ENCODE measurements around the gene CEP131.

Gene CEP131

DNA sequence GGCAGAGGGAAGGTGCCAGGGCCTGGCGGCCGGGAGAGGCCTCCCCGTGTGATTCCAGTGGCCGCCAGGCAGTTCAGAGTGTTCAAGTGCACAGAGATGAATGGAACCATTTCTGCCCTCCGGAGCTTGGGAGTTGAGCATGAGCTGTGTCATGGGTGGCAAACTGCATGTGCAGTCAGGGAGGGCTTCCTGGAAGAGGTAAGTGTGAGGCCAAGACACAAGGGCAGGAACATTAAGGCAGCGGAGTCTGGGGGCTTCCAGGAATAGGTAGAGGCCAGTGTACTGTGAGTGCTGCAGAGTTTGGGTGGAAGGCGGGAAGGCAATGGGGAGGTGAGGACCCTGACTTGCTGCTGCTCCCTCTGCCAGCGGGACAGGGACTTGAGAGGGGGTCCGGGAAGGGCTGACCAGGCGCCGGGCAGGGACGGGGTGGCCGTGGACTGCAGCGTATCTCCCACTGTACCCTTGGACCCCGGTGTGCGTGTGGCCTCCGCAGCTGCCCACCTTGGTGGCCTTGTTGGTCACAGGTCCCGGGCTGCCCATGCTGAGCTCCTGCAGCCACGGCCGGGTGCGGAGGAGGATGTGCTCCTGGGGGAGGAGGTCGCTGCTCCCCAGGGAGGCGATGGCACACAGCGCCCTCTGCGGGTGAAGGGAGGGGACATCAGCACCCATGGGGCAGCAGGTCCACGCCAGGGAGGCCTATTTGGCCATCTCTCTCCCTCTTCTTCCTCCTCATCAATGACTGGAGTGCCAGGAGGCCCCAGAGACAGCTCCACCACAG, 7.5 kb upstream of the CEP131 start:
- Histone ChIP-seq H3K9me3 (ENCODE audit: insufficient read depth, low read length) (no peaks in the 10 kb centered on the region), H3K79me2 (ENCODE audit: insufficient read depth, low read length) (no peaks in the 10 kb centered on the region), H3K4me2 (ENCODE audit: low read depth, low read length, poor library complexity, severe bottlenecking) (no peak overlapping the region), H3K27me3 (ENCODE audit: low read length) (no peaks in the 10 kb centered on the region), H3K4me3 (ENCODE audit: insufficient read depth, low read length, poor library complexity, severe bottlenecking) (no peak overlapping the region), H3K9me2 (replicated peaks; ENCODE audit: insufficient read depth, low read length) (no peaks in the 10 kb centered on the region), H4K20me1 (ENCODE audit: low read depth, low read length) (no peaks in the 10 kb centered on the region), H3K9ac (ENCODE audit: low read length) (no peak overlapping the region), H3K36me3 (ENCODE audit: low read length) (no peaks in the 10 kb centered on the region), H2AFZ (ENCODE audit: low read depth, low read length, severe bottlenecking) (no peak overlapping the region), H3K27ac (ENCODE audit: low read depth, low read length) (no peak overlapping the region), H3F3A (ENCODE audit: insufficient read depth) (no peaks in the 10 kb centered on the region)
- TF ChIP-seq, protein P1, sequence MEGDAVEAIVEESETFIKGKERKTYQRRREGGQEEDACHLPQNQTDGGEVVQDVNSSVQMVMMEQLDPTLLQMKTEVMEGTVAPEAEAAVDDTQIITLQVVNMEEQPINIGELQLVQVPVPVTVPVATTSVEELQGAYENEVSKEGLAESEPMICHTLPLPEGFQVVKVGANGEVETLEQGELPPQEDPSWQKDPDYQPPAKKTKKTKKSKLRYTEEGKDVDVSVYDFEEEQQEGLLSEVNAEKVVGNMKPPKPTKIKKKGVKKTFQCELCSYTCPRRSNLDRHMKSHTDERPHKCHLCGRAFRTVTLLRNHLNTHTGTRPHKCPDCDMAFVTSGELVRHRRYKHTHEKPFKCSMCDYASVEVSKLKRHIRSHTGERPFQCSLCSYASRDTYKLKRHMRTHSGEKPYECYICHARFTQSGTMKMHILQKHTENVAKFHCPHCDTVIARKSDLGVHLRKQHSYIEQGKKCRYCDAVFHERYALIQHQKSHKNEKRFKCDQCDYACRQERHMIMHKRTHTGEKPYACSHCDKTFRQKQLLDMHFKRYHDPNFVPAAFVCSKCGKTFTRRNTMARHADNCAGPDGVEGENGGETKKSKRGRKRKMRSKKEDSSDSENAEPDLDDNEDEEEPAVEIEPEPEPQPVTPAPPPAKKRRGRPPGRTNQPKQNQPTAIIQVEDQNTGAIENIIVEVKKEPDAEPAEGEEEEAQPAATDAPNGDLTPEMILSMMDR (IDR thresholded peaks at IDR 0.05; ENCODE audit: insufficient read depth, low read length, poor library complexity, severe bottlenecking) = peak; percentile 27
- no peak for TF ChIP-seq EZH2phosphoT487 (conservative IDR thresholded peaks at IDR 0.05; ENCODE audit: low read length)

DNA sequence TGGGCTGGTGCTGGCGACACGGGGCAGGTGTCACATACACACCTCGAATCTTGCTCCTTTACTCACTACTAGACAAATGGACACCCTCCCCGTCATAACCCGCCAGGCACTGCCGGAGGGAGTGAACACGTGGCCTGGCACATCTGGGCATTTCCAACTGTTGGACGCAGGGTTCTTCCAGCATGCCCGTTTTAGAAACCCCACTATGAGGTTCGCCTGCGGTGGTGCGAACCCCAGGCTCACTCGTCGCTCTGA, 6.8 kb upstream of the CEP131 start:
- Histone ChIP-seq H3K4me2 (ENCODE audit: low read depth, low read length, poor library complexity, severe bottlenecking) (no peak overlapping the region), H3K27me3 (ENCODE audit: low read length) (no peaks in the 10 kb centered on the region), H2AFZ (ENCODE audit: low read depth, low read length, severe bottlenecking) (no peak overlapping the region), H3K27ac (ENCODE audit: low read depth, low read length) (no peak overlapping the region), H3K9me2 (replicated peaks; ENCODE audit: insufficient read depth, low read length) (no peaks in the 10 kb centered on the region), H3K79me2 (ENCODE audit: insufficient read depth, low read length) (no peaks in the 10 kb centered on the region), H3K9ac (ENCODE audit: low read length) (no peak overlapping the region), H3F3A (ENCODE audit: insufficient read depth) (no peaks in the 10 kb centered on the region), H3K9me3 (ENCODE audit: insufficient read depth, low read length) (no peaks in the 10 kb centered on the region), H4K20me1 (ENCODE audit: low read depth, low read length) (no peaks in the 10 kb centered on the region), H3K36me3 (ENCODE audit: low read length) (no peaks in the 10 kb centered on the region), H3K4me3 (ENCODE audit: insufficient read depth, low read length, poor library complexity, severe bottlenecking) (no peak overlapping the region)
- TF ChIP-seq, protein P1 (IDR thresholded peaks at IDR 0.05; ENCODE audit: insufficient read depth, low read length, poor library complexity, severe bottlenecking) = no peak
- no peak for TF ChIP-seq EZH2phosphoT487 (conservative IDR thresholded peaks at IDR 0.05; ENCODE audit: low read length)

DNA sequence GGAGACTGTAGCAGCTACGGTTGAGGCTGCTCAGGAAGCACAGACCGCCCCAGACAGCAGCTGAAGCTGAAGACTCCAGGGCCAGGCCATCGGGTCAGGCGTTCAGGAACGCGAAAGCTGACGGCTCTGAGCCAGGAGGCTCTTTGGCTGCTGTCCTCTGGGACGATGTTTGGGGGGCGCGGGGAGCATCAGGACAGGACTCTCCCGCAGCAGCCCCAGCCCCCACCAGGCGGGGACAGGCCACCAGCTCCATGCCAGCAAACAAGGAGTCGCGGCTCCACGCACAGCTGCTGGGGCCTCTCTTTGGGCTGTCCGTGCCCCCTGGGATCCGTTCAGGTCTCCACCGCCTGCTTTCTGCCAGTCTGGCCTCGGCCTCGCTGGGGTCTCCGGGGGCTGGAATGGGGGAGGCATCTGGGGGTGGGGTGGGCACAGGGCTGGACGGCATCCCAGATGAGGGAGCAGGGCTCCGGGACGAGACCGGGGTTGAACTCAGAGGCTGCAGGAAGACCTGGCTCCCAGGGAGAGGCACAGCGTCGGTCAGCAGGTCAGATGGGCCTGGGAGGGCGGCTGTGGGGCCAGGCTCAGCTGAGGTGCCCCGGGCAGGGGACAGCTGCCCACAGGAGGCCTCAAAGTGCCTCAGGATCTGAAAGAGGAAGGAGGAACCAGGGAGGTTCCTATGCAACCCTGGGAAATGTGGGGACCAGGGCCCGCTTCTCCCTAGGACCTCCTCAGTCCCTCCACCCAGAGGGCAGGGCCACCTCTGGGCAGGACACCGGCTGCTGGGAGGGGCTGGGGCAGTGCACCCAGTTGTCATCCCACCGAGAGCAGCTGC, 6.3 kb upstream of the CEP131 start:
- Histone ChIP-seq H3K79me2 (ENCODE audit: insufficient read depth, low read length) (no peaks in the 10 kb centered on the region), H3K9me2 (replicated peaks; ENCODE audit: insufficient read depth, low read length) (no peaks in the 10 kb centered on the region), H3K4me3 (ENCODE audit: insufficient read depth, low read length, poor library complexity, severe bottlenecking) (no peak overlapping the region), H2AFZ (ENCODE audit: low read depth, low read length, severe bottlenecking) (no peak overlapping the region), H3K4me2 (ENCODE audit: low read depth, low read length, poor library complexity, severe bottlenecking) (no peak overlapping the region), H3K9me3 (ENCODE audit: insufficient read depth, low read length) (no peaks in the 10 kb centered on the region), H3K36me3 (ENCODE audit: low read length) (no peaks in the 10 kb centered on the region), H3K27ac (ENCODE audit: low read depth, low read length) (no peak overlapping the region), H3K9ac (ENCODE audit: low read length) (no peak overlapping the region), H4K20me1 (ENCODE audit: low read depth, low read length) (no peaks in the 10 kb centered on the region), H3F3A (ENCODE audit: insufficient read depth) (no peaks in the 10 kb centered on the region), H3K27me3 (ENCODE audit: low read length) (no peaks in the 10 kb centered on the region)
- no peak for TF ChIP-seq EZH2phosphoT487 (conservative IDR thresholded peaks at IDR 0.05; ENCODE audit: low read length)
- TF ChIP-seq, protein P1 (IDR thresholded peaks at IDR 0.05; ENCODE audit: insufficient read depth, low read length, poor library complexity, severe bottlenecking) = no peak

Measured in SU-DHL-6 (cell line).